Naive thymus-derived CD4-positive, alpha-beta T cell (primary cell): Measurements from ENCODE around the gene MYLK4. TPM values are rescaled to one million over a fixed set of nuclear protein-coding genes. Genes with fewer than 3 reads are reported as not detected.

ENCODE experiments used
- ATAC-seq: fragments of 150-1000 bp; cut with Tn5 transposase; 2 replicates; pipeline ENCODE4 v1.10.0; 2021; ENCODE audit warnings: mild to moderate bottlenecking, moderate library complexity
- CTCF ChIA-PET: fragments of 350-600 bp; sonication (Branson Sonifier 250); formaldehyde crosslinking; loops from one replicate; lab custom pipeline; 2021; ENCODE audit warnings: antibody characterized with exemption; lab: Charles Lee
- POLR2A ChIA-PET: fragments of 350-600 bp; sonication (Branson Sonifier 250); formaldehyde crosslinking; loops from one replicate; lab custom pipeline; 2021; ENCODE audit warnings: antibody characterized with exemption, inconsistent platforms; lab: Charles Lee
- DNase-seq, 9 donors: peaks; one replicate each; pipeline versions ENCODE4 v3.0.0 to v3.0.0-alpha.2; 2020 to 2022; ENCODE audit warnings: mixed read lengths in 1 of 9
- H3K27ac ChIP-seq: one replicate; pipeline ENCODE4 v1.7.0; 2013; ENCODE audit warnings: mild to moderate bottlenecking, low read depth, low read length, moderate library complexity
- H3K27me3 ChIP-seq, 2 donors: one replicate each; pipeline ENCODE4 v1.7.0; 2013; ENCODE audit warnings: low read length in 2 of 2, mild to moderate bottlenecking in 2 of 2, moderate library complexity in 2 of 2; ENCODE audit not compliant: control insufficient read depth in 2 of 2, insufficient read depth in 2 of 2
- H3K36me3 ChIP-seq, 3 experiments: 1 replicate in 2 of 3; 2 replicates in 1 of 3; pipeline ENCODE4 v1.7.0; 2013; ENCODE audit warnings: low read length in 3 of 3, mild to moderate bottlenecking in 3 of 3, moderate library complexity in 1 of 3; ENCODE audit not compliant: insufficient read depth in 3 of 3, control insufficient read depth in 2 of 3
- H3K4me1 ChIP-seq, 2 donors: one replicate each; pipeline ENCODE4 v1.7.0; 2013; ENCODE audit warnings: low read length in 2 of 2, mild to moderate bottlenecking in 2 of 2, moderate library complexity in 1 of 2; ENCODE audit not compliant: control insufficient read depth in 2 of 2, insufficient read depth in 2 of 2
- H3K4me3 ChIP-seq: 2 replicates; pipeline ENCODE4 v1.7.0; 2013; ENCODE audit warnings: mild to moderate bottlenecking, low read length
- H3K9me3 ChIP-seq, 3 experiments: 1 replicate in 2 of 3; 2 replicates in 1 of 3; pipeline ENCODE4 v1.7.0; 2013; ENCODE audit warnings: low read length in 3 of 3; ENCODE audit not compliant: control insufficient read depth in 2 of 3
- H3K27ac Mint-ChIP-seq, 9 donors: one replicate each; pipeline ENCODE4 v1.8.0; 2020 to 2022; ENCODE audit warnings: mixed read lengths in 9 of 9, mild to moderate bottlenecking in 8 of 9, moderate library complexity in 5 of 9, inconsistent platforms in 2 of 9
- H3K27me3 Mint-ChIP-seq, 5 donors: one replicate each; pipeline ENCODE4 v1.8.0; 2021 to 2022; ENCODE audit warnings: mixed read lengths in 5 of 5, mild to moderate bottlenecking in 1 of 5
- H3K36me3 Mint-ChIP-seq, 5 donors: one replicate each; pipeline ENCODE4 v1.8.0; 2020 to 2022; ENCODE audit warnings: mixed read lengths in 5 of 5, mild to moderate bottlenecking in 3 of 5, inconsistent platforms in 1 of 5
- H3K4me1 Mint-ChIP-seq, 7 donors: one replicate each; pipeline ENCODE4 v1.8.0; 2020 to 2022; ENCODE audit warnings: mixed read lengths in 7 of 7, mild to moderate bottlenecking in 3 of 7, inconsistent platforms in 1 of 7
- H3K4me3 Mint-ChIP-seq, 10 donors: one replicate each; pipeline ENCODE4 v1.8.0; 2020 to 2022; ENCODE audit warnings: mild to moderate bottlenecking in 10 of 10, mixed read lengths in 10 of 10, moderate library complexity in 6 of 10, inconsistent platforms in 2 of 10
- H3K9me3 Mint-ChIP-seq, 11 donors: one replicate each; pipeline ENCODE4 v1.8.0; 2020 to 2022; ENCODE audit warnings: mixed read lengths in 11 of 11, mild to moderate bottlenecking in 4 of 11, inconsistent platforms in 1 of 11, moderate library complexity in 1 of 11
- intact Hi-C, 2 donors: fragments of 100-400 bp; cut with micrococcal nuclease; formaldehyde crosslinking; loops; one replicate each; pipeline ENCODE4 v1.15.1; 2023
- polyA plus RNA-seq, 2 donors: library from polyadenylated mRNA; unstranded; fragments of 300-500 nt; fragmentation: Illumina TruSeq; gene quantifications; one replicate each; pipeline ENCODE4 v1.2.3, GENCODE V29; 2021
- total RNA-seq, 6 experiments: library from RNA in 5 of 6; stranded (reverse) in 5 of 6; gene quantifications; 1 replicate in 5 of 6; 2 replicates in 1 of 6; pipeline ENCODE4 v1.2.3 and lab custom pipeline; 2021 to 2026

MYLK4 gene
- total and polyA plus RNA-seq, 7 experiments from 2014 or later: 0.23 to 1.6 (median 0.34) TPM; not detected in 1

GRCh38 chr6:2635911-2636310, 114.8 kb downstream of the MYLK4 start:
- Mint-ChIP-seq H3K4me1 (peaks cover 0 to 7% (median 0%) of the 10 kb centered on the region in 7 donors), H3K9me3 (no peaks in the 10 kb centered on the region), H3K4me3 (no peak overlapping the region), H3K36me3 (no peaks in the 10 kb centered on the region), H3K27ac (peak overlapping the region in 2 of 9 donors; percentile 14 to 26), H3K27me3 (peaks cover 23 to 36% (median 33%) of the 10 kb centered on the region in 5 donors)
- Histone ChIP-seq H3K4me1 (no peaks in the 10 kb centered on the region), H3K36me3 (no peaks in the 10 kb centered on the region), H3K9me3 (no peaks in the 10 kb centered on the region), H3K4me3 (no peak overlapping the region), H3K27me3 (no peaks in the 10 kb centered on the region), H3K27ac (no peak overlapping the region)
- no peak for ATAC-seq
- POLR2A ChIA-PET: no interaction called here
- no peak for DNase-seq
- CTCF ChIA-PET: interaction anchor here (0.7 to 8.2 kb wide), 3 partner anchors 23 to 1039 kb away, joined by 3 to 58 read pairs (median 4); no protein-coding TSS in a partner anchor
- intact Hi-C loops: loop anchor here (2.0 to 10.0 kb wide), 4 partner anchors 191 to 1031 kb away; no protein-coding TSS in a partner anchor

- Histone ChIP-seq H3K27ac (no peak overlapping the region), H3K4me3 (peak overlapping the region; percentile 47), H3K9me3 (no peaks in the 10 kb centered on the region), H3K36me3 (no peaks in the 10 kb centered on the region), H3K4me1 (no peaks in the 10 kb centered on the region), H3K27me3 (no peaks in the 10 kb centered on the region)
- POLR2A ChIA-PET: interaction anchor here (0.8 to 1.1 kb wide), 2 partner anchors 388 to 1028 kb away, joined by 3 read pairs; no protein-coding TSS in a partner anchor
- CTCF ChIA-PET: interaction anchor here (0.6 to 8.2 kb wide), 20 partner anchors 11 to 1124 kb away, joined by 3 to 58 read pairs (median 4); no protein-coding TSS in a partner anchor
- DNase-seq (peak; percentile 65 to 88 (median 81)), ATAC-seq (peak; percentile 97)
- H3K27ac Mint-ChIP-seq: peak overlapping the region in 4 of 9 donors; percentile 32 to 51 (median 46)
- H3K4me3 Mint-ChIP-seq: peak overlapping the region; percentile 65 to 85 (median 78)
- H3K36me3 Mint-ChIP-seq: no peaks in the 10 kb centered on the region
- peaks cover 0 to 7% (median 0%) of the 10 kb centered on the region in 7 donors for H3K4me1 Mint-ChIP-seq
- intact Hi-C loops: loop anchor here (1.0 to 10.0 kb wide), 13 partner anchors 92 to 1837 kb away; no protein-coding TSS in a partner anchor
- H3K9me3 Mint-ChIP-seq: no peaks in the 10 kb centered on the region
- H3K27me3 Mint-ChIP-seq: peaks cover 14 to 37% (median 21%) of the 10 kb centered on the region in 5 donors
These were observed 116.4 kb downstream of the MYLK4 start for GRCh38 chr6:2634139-2634964.

- Mint-ChIP-seq H3K9me3 (no peaks in the 10 kb centered on the region), H3K4me1 (peaks cover 0 to 7% (median 0%) of the 10 kb centered on the region in 7 donors), H3K27ac (peak overlapping the region in 2 of 9 donors; percentile 25 to 48), H3K4me3 (peak overlapping the region in 9 of 10 donors; percentile 23 to 80 (median 67)), H3K36me3 (no peaks in the 10 kb centered on the region), H3K27me3 (peaks cover 12 to 38% (median 16%) of the 10 kb centered on the region in 5 donors)
- ATAC-seq: no peak
- Histone ChIP-seq H3K36me3 (no peaks in the 10 kb centered on the region), H3K4me3 (peak overlapping the region; percentile 47), H3K9me3 (no peaks in the 10 kb centered on the region), H3K27me3 (no peaks in the 10 kb centered on the region), H3K4me1 (no peaks in the 10 kb centered on the region), H3K27ac (no peak overlapping the region)
- ChIA-PET CTCF (interaction anchor here (0.6 to 8.2 kb wide), 14 partner anchors 11 to 1109 kb away, joined by 3 to 58 read pairs (median 4); no protein-coding TSS in a partner anchor), POLR2A (interaction anchor here (1.1 kb wide), 1 partner anchor 1028 kb away, joined by 3 read pairs; no protein-coding TSS in a partner anchor)
- intact Hi-C loops: loop anchor here (1.0 to 10.0 kb wide), 13 partner anchors 91 to 1836 kb away; no protein-coding TSS in a partner anchor
- no peak for DNase-seq
These were observed 117.0 kb downstream of the MYLK4 start for GRCh38 chr6:2633736-2634135.

- Mint-ChIP-seq H3K9me3 (no peaks in the 10 kb centered on the region), H3K27me3 (peaks cover 9 to 38% (median 16%) of the 10 kb centered on the region in 5 donors), H3K36me3 (no peaks in the 10 kb centered on the region), H3K4me1 (peaks cover 0 to 7% (median 0%) of the 10 kb centered on the region in 7 donors), H3K27ac (peak overlapping the region in 1 of 9 donors; percentile 40), H3K4me3 (peak overlapping the region in 3 of 10 donors; percentile 27 to 80 (median 74))
- H3K27me3 ChIP-seq: no peaks in the 10 kb centered on the region
- H3K4me1 ChIP-seq: no peaks in the 10 kb centered on the region
- CTCF ChIA-PET: interaction anchor here (1.0 to 8.2 kb wide), 6 partner anchors 10 to 1109 kb away, joined by 3 to 58 read pairs (median 5); no protein-coding TSS in a partner anchor
- no peaks in the 10 kb centered on the region for H3K36me3 ChIP-seq
- no peaks in the 10 kb centered on the region for H3K9me3 ChIP-seq
- POLR2A ChIA-PET: interaction anchor here (0.7 kb wide), 1 partner anchor 524 kb away, joined by 4 read pairs; the partner anchor contains the start of gene TUBB2A
- H3K27ac ChIP-seq: no peak overlapping the region
- DNase-seq (no peak), ATAC-seq (no peak)
- no peak overlapping the region for H3K4me3 ChIP-seq
- intact Hi-C loops: loop anchor here (5.0 to 10.0 kb wide), 6 partner anchors 91 to 1836 kb away; no protein-coding TSS in a partner anchor
These were observed 117.6 kb downstream of the MYLK4 start for GRCh38 chr6:2632976-2633584.

- CTCF ChIA-PET: interaction anchor here (1.1 to 8.2 kb wide), 2 partner anchors 1032 to 1036 kb away, joined by 3 to 58 read pairs; no protein-coding TSS in a partner anchor
- no peaks in the 10 kb centered on the region for H3K4me1 ChIP-seq
- no peaks in the 10 kb centered on the region for H3K36me3 Mint-ChIP-seq
- no peaks in the 10 kb centered on the region for H3K36me3 ChIP-seq
- H3K9me3 ChIP-seq: no peaks in the 10 kb centered on the region
- peaks cover 8 to 46% (median 16%) of the 10 kb centered on the region in 5 donors for H3K27me3 Mint-ChIP-seq
- H3K27me3 ChIP-seq: no peaks in the 10 kb centered on the region
- intact Hi-C loops: loop anchor here (5.0 to 10.0 kb wide), 6 partner anchors 90 to 1835 kb away; no protein-coding TSS in a partner anchor
- H3K4me3 ChIP-seq: no peak overlapping the region
- no peak overlapping the region for H3K27ac ChIP-seq
- ATAC-seq (no peak), DNase-seq (no peak)
- H3K4me3 Mint-ChIP-seq: no peak overlapping the region
- POLR2A ChIA-PET: interaction anchor here (0.7 kb wide), 1 partner anchor 525 kb away, joined by 4 read pairs; the partner anchor contains the start of gene TUBB2A
- H3K27ac Mint-ChIP-seq: peak overlapping the region in 1 of 9 donors; percentile 40
- peaks cover 0 to 7% (median 0%) of the 10 kb centered on the region in 7 donors for H3K4me1 Mint-ChIP-seq
- H3K9me3 Mint-ChIP-seq: no peaks in the 10 kb centered on the region
These were observed 118.4 kb downstream of the MYLK4 start for GRCh38 chr6:2632368-2632767.
